ENCODE data around the gene MET.

MET gene

DNA sequence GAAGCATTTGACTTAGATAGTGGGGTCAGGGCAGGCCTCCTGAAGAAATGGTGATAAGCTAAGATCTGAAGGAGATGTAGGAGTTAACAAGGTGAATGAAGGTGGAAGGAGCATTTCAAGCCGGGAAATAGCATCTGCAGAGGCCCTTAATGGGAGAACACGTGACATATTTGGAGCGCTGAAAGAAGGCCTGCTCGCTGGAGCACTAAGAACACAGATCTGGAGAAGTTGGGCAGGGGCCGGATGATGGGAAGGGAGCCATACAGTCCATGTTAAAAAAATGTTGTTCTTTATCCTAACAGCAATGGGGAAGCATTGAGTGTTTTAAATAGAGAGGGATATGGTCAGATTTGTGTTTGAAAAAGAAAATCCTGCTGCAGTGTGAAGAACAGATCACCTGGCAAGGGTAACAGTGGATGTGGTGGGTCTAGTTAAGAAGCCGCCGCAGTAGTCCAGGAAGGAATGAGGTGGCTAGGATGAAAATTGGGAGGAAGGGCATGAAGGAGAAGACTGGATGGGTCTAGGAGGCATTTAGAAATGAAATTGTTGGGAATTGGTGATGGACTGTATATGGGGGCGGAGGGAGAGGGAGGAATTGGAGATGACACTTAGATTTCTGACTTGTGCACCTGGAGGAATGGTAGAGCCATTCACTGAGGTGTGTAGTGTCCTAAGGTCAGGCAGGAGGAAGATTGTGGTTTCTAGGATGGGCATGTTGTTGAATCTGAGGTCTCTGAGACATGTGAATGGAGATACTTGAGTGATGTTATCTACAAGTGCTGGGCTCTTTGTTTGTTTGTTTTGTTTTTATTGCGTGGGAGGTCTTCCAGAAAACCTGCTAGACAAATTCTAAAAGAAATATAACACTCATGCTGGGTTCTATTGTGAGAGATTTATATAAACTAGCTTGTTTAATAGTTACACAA, 58.4 kb downstream of the MET start (continued):
- TF ChIP-seq GLIS2 (tag by site-specific recombination; IDR thresholded peaks at IDR 0.05) (no peak), ZNF175 (tag by site-specific recombination; IDR thresholded peaks at IDR 0.05) (no peak), YY2 (tag by site-specific recombination; IDR thresholded peaks at IDR 0.05) (no peak; the same call in 1 of the 2 replicates), ZNF211 (tag by site-specific recombination; IDR thresholded peaks at IDR 0.05; ENCODE audit: low read depth) (no peak), KLF16 (tag by site-specific recombination; IDR thresholded peaks at IDR 0.05) (peak; percentile 56; the same call in 1 of the 2 replicates), HOXA7 (CRISPR knock-in tag; IDR thresholded peaks at IDR 0.05; ENCODE audit: borderline replicate concordance) (no peak), ZNF48 (tag by site-specific recombination; IDR thresholded peaks at IDR 0.05) (no peak), ZNF140 (tag by site-specific recombination; IDR thresholded peaks at IDR 0.05) (no peak), GLI4 (tag by site-specific recombination; IDR thresholded peaks at IDR 0.05) (no peak), SALL2 (tag by site-specific recombination; IDR thresholded peaks at IDR 0.05; ENCODE audit: borderline replicate concordance) (no peak), PRDM1 (tag by site-specific recombination; IDR thresholded peaks at IDR 0.05) (no peak), ZNF596 (tag by site-specific recombination; IDR thresholded peaks at IDR 0.05) (peak; percentile 56), ZNF624 (tag by site-specific recombination; IDR thresholded peaks at IDR 0.05) (peak; percentile 60; the same call in 1 of the 2 replicates), ZNF76 (tag by site-specific recombination; IDR thresholded peaks at IDR 0.05; ENCODE audit: borderline replicate concordance, low read depth) (no peak), KLF7 (tag by site-specific recombination; IDR thresholded peaks at IDR 0.05; ENCODE audit: borderline replicate concordance) (peak; percentile 83; the same call in 1 of the 2 replicates), ZNF16 (tag by site-specific recombination; IDR thresholded peaks at IDR 0.05; ENCODE audit: low read depth) (no peak), ZNF433 (tag by site-specific recombination; IDR thresholded peaks at IDR 0.05; ENCODE audit: low read depth) (no peak), ZNF24 (tag by site-specific recombination; IDR thresholded peaks at IDR 0.05) (0 out of 2 replicates have a peak, but pooled peaks have one; percentile 54), ZNF354C (tag by site-specific recombination; IDR thresholded peaks at IDR 0.05; ENCODE audit: borderline replicate concordance, low read depth) (no peak), ZBTB20 (tag by site-specific recombination; IDR thresholded peaks at IDR 0.05) (no peak), ZNF571 (tag by site-specific recombination; IDR thresholded peaks at IDR 0.05) (no peak), FEZF1 (tag by site-specific recombination; IDR thresholded peaks at IDR 0.05) (peak; percentile 75), ZNF626 (tag by site-specific recombination; IDR thresholded peaks at IDR 0.05) (no peak), MYNN (tag by site-specific recombination; IDR thresholded peaks at IDR 0.05; ENCODE audit: borderline replicate concordance) (no peak), ZNF202 (tag by site-specific recombination; IDR thresholded peaks at IDR 0.05; ENCODE audit: borderline replicate concordance) (no peak), ZFP37 (tag by site-specific recombination; IDR thresholded peaks at IDR 0.05) (no peak)
- TF ChIP-seq, protein P1, sequence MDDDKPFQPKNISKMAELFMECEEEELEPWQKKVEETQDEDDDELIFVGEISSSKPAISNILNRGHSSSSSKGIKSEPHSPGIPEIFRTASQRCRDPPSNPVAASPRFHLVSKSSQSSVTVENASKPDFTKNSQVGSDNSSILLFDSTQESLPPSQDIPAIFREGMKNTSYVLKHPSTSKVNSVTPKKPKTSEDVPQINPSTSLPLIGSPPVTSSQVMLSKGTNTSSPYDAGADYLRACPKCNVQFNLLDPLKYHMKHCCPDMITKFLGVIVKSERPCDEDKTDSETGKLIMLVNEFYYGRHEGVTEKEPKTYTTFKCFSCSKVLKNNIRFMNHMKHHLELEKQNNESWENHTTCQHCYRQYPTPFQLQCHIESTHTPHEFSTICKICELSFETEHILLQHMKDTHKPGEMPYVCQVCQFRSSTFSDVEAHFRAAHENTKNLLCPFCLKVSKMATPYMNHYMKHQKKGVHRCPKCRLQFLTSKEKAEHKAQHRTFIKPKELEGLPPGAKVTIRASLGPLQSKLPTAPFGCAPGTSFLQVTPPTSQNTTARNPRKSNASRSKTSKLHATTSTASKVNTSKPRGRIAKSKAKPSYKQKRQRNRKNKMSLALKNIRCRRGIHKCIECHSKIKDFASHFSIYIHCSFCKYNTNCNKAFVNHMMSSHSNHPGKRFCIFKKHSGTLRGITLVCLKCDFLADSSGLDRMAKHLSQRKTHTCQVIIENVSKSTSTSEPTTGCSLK (tag by site-specific recombination; IDR thresholded peaks at IDR 0.05) = no peak
- TF ChIP-seq, protein P2, sequence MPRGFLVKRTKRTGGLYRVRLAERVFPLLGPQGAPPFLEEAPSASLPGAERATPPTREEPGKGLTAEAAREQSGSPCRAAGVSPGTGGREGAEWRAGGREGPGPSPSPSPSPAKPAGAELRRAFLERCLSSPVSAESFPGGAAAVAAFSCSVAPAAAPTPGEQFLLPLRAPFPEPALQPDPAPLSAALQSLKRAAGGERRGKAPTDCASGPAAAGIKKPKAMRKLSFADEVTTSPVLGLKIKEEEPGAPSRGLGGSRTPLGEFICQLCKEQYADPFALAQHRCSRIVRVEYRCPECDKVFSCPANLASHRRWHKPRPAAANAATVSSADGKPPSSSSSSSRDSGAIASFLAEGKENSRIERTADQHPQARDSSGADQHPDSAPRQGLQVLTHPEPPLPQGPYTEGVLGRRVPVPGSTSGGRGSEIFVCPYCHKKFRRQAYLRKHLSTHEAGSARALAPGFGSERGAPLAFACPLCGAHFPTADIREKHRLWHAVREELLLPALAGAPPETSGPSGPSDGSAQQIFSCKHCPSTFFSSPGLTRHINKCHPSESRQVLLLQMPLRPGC (tag by site-specific recombination; IDR thresholded peaks at IDR 0.05) = peak; percentile 73; the same call in 1 of the 2 replicates
- TF ChIP-seq, protein P3, sequence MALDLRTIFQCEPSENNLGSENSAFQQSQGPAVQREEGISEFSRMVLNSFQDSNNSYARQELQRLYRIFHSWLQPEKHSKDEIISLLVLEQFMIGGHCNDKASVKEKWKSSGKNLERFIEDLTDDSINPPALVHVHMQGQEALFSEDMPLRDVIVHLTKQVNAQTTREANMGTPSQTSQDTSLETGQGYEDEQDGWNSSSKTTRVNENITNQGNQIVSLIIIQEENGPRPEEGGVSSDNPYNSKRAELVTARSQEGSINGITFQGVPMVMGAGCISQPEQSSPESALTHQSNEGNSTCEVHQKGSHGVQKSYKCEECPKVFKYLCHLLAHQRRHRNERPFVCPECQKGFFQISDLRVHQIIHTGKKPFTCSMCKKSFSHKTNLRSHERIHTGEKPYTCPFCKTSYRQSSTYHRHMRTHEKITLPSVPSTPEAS (tag by site-specific recombination; IDR thresholded peaks at IDR 0.05) = no peak
- TF ChIP-seq, protein P4, sequence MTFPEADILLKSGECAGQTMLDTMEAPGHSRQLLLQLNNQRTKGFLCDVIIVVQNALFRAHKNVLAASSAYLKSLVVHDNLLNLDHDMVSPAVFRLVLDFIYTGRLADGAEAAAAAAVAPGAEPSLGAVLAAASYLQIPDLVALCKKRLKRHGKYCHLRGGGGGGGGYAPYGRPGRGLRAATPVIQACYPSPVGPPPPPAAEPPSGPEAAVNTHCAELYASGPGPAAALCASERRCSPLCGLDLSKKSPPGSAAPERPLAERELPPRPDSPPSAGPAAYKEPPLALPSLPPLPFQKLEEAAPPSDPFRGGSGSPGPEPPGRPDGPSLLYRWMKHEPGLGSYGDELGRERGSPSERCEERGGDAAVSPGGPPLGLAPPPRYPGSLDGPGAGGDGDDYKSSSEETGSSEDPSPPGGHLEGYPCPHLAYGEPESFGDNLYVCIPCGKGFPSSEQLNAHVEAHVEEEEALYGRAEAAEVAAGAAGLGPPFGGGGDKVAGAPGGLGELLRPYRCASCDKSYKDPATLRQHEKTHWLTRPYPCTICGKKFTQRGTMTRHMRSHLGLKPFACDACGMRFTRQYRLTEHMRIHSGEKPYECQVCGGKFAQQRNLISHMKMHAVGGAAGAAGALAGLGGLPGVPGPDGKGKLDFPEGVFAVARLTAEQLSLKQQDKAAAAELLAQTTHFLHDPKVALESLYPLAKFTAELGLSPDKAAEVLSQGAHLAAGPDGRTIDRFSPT (tag by site-specific recombination; IDR thresholded peaks at IDR 0.05) = no peak

Measured in HEK293 (cell line).